ENCODE results near the gene DDX49. TPM values are rescaled to one million over a fixed set of nuclear protein-coding genes. Genes with fewer than 3 reads are reported as not detected.

The DDX49 gene
- total and polyA plus RNA-seq, 2 donors from 2014 or later, result 39.5 to 40.6 TPM

GRCh38 chr19:18972301-18972811 lies 52.8 kb downstream of the DDX49 start:
- no peaks in the 10 kb centered on the region for H3K27me3 ChIP-seq (ENCODE audit: control insufficient read depth, insufficient read depth, low read length)
- peak overlapping the region in 1 of 2 donors; percentile 80 for H3K27ac ChIP-seq (ENCODE audit: low read depth in 2 of 2, low read length in 2 of 2)
- no peak for TF ChIP-seq CTCF (IDR thresholded peaks at IDR 0.05; ENCODE audit: borderline replicate concordance, extremely low read depth, insufficient read depth)
- no peak overlapping the region for H3K9ac ChIP-seq (ENCODE audit: low read length in 3 of 3)
- DNase-seq (peak in 1 of 5 donors; percentile 12), FAIRE-seq (no peak)
- H3K36me3 ChIP-seq (ENCODE audit: control insufficient read depth in 2 of 3, insufficient read depth in 3 of 3, low read length in 3 of 3), result no peaks in the 10 kb centered on the region
- intact Hi-C loops (cut with DNase I), result no loop called here
- H3K9me3 ChIP-seq (ENCODE audit: control insufficient read depth in 2 of 3, insufficient read depth in 1 of 3, low read length in 3 of 3), result no peaks in the 10 kb centered on the region
- no peak overlapping the region for H3K4me3 ChIP-seq (ENCODE audit: low read length in 3 of 3)
- peaks cover 0 to 6% (median 2%) of the 10 kb centered on the region in 3 donors for H3K4me1 ChIP-seq (ENCODE audit: control insufficient read depth in 2 of 3, insufficient read depth in 2 of 3, low read depth in 1 of 3, low read length in 3 of 3)

- Histone ChIP-seq H3K9me3 (ENCODE audit: control insufficient read depth in 2 of 3, insufficient read depth in 1 of 3, low read length in 3 of 3) (no peaks in the 10 kb centered on the region), H3K36me3 (ENCODE audit: control insufficient read depth in 2 of 3, insufficient read depth in 3 of 3, low read length in 3 of 3) (no peaks in the 10 kb centered on the region), H3K4me1 (ENCODE audit: control insufficient read depth in 2 of 3, insufficient read depth in 2 of 3, low read depth in 1 of 3, low read length in 3 of 3) (peaks cover 0 to 5% (median 0%) of the 10 kb centered on the region in 3 donors), H3K27ac (ENCODE audit: low read depth in 2 of 2, low read length in 2 of 2) (peak overlapping the region in 1 of 2 donors; percentile 80), H3K4me3 (ENCODE audit: low read length in 3 of 3) (no peak overlapping the region), H3K9ac (ENCODE audit: low read length in 3 of 3) (no peak overlapping the region), H3K27me3 (ENCODE audit: control insufficient read depth, insufficient read depth, low read length) (no peaks in the 10 kb centered on the region)
- FAIRE-seq (no peak), DNase-seq (no peak)
- no peak for TF ChIP-seq CTCF (IDR thresholded peaks at IDR 0.05; ENCODE audit: borderline replicate concordance, extremely low read depth, insufficient read depth)
- intact Hi-C loops (cut with DNase I), result no loop called here
Measured at GRCh38 chr19:18972851-18973250, 53.3 kb downstream of the DDX49 start.

- Histone ChIP-seq H3K27me3 (ENCODE audit: control insufficient read depth, insufficient read depth, low read length) (no peaks in the 10 kb centered on the region), H3K36me3 (ENCODE audit: control insufficient read depth in 2 of 3, insufficient read depth in 3 of 3, low read length in 3 of 3) (no peaks in the 10 kb centered on the region), H3K4me1 (ENCODE audit: control insufficient read depth in 2 of 3, insufficient read depth in 2 of 3, low read depth in 1 of 3, low read length in 3 of 3) (peaks cover 0 to 7% (median 0%) of the 10 kb centered on the region in 3 donors), H3K27ac (ENCODE audit: low read depth in 2 of 2, low read length in 2 of 2) (no peak overlapping the region), H3K4me3 (ENCODE audit: low read length in 3 of 3) (no peak overlapping the region), H3K9ac (ENCODE audit: low read length in 3 of 3) (no peak overlapping the region), H3K9me3 (ENCODE audit: control insufficient read depth in 2 of 3, insufficient read depth in 1 of 3, low read length in 3 of 3) (no peaks in the 10 kb centered on the region)
- DNase-seq (no peak), FAIRE-seq (no peak)
- no peak for TF ChIP-seq CTCF (IDR thresholded peaks at IDR 0.05; ENCODE audit: borderline replicate concordance, extremely low read depth, insufficient read depth)
- intact Hi-C loops (cut with DNase I), result no loop called here
Measured at GRCh38 chr19:18975011-18975410, 55.5 kb downstream of the DDX49 start.

GRCh38 chr19:18975869-18976268 lies 56.4 kb downstream of the DDX49 start:
- no peak overlapping the region for H3K27ac ChIP-seq (ENCODE audit: low read depth in 2 of 2, low read length in 2 of 2)

More at GRCh38 chr19:18975869-18976268, 56.4 kb downstream of the DDX49 start:
- intact Hi-C loops (cut with DNase I), result no loop called here
- no peak for TF ChIP-seq CTCF (IDR thresholded peaks at IDR 0.05; ENCODE audit: borderline replicate concordance, extremely low read depth, insufficient read depth)
- no peak for FAIRE-seq
- Histone ChIP-seq H3K4me3 (ENCODE audit: low read length in 3 of 3) (no peak overlapping the region), H3K27me3 (ENCODE audit: control insufficient read depth, insufficient read depth, low read length) (no peaks in the 10 kb centered on the region), H3K9me3 (ENCODE audit: control insufficient read depth in 2 of 3, insufficient read depth in 1 of 3, low read length in 3 of 3) (no peaks in the 10 kb centered on the region), H3K9ac (ENCODE audit: low read length in 3 of 3) (no peak overlapping the region), H3K4me1 (ENCODE audit: control insufficient read depth in 2 of 3, insufficient read depth in 2 of 3, low read depth in 1 of 3, low read length in 3 of 3) (peaks cover 0 to 7% (median 0%) of the 10 kb centered on the region in 3 donors), H3K36me3 (ENCODE audit: control insufficient read depth in 2 of 3, insufficient read depth in 3 of 3, low read length in 3 of 3) (no peaks in the 10 kb centered on the region)
- peak in 2 of 5 donors; percentile 36 to 43 for DNase-seq
